DND-41 (cell line): ENCODE results near the gene MCM9.

Source experiments
- EZH2 ChIP-seq: IDR thresholded peaks from 3 replicates; pipeline ENCODE4 v1.6.1; 2012; ENCODE audit warnings: borderline replicate concordance, low read depth, mild to moderate bottlenecking, moderate library complexity, low read length, inconsistent platforms; ENCODE audit not compliant: severe bottlenecking
- TF ChIP-seq, protein P1 (sequence below): IDR thresholded peaks from 2 replicates; pipeline ENCODE4 v1.5.1; 2012; ENCODE audit warnings: borderline replicate concordance, low read length, moderate library complexity, mild to moderate bottlenecking; ENCODE audit not compliant: poor library complexity, severe bottlenecking; ENCODE audit errors: extremely low read depth

DNA sequence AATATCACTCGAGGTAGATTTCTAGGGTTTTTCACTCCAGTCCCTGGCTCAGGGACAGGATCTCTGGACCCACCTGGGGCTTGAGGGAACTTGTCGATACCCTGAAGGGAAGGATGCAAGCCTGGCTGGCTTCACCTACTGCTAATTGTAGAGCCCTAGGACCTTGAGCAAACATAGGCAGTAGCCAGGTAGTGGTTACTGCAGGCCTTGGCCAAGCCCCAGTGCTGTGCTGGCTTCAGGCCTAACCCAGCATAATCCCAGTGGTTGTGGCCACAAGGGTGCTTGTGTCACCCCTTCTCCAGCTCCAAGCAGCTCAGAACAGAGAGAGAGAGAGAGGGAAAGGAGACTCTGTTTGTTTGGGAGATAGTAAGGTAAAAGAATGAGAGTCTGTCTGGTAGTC, 5.8 kb upstream of the MCM9 start:
- no peak for TF ChIP-seq EZH2
- TF ChIP-seq, protein P1, sequence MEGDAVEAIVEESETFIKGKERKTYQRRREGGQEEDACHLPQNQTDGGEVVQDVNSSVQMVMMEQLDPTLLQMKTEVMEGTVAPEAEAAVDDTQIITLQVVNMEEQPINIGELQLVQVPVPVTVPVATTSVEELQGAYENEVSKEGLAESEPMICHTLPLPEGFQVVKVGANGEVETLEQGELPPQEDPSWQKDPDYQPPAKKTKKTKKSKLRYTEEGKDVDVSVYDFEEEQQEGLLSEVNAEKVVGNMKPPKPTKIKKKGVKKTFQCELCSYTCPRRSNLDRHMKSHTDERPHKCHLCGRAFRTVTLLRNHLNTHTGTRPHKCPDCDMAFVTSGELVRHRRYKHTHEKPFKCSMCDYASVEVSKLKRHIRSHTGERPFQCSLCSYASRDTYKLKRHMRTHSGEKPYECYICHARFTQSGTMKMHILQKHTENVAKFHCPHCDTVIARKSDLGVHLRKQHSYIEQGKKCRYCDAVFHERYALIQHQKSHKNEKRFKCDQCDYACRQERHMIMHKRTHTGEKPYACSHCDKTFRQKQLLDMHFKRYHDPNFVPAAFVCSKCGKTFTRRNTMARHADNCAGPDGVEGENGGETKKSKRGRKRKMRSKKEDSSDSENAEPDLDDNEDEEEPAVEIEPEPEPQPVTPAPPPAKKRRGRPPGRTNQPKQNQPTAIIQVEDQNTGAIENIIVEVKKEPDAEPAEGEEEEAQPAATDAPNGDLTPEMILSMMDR = no peak
